ENCODE data around the gene SH3RF3.

- TF ChIP-seq, protein P1, sequence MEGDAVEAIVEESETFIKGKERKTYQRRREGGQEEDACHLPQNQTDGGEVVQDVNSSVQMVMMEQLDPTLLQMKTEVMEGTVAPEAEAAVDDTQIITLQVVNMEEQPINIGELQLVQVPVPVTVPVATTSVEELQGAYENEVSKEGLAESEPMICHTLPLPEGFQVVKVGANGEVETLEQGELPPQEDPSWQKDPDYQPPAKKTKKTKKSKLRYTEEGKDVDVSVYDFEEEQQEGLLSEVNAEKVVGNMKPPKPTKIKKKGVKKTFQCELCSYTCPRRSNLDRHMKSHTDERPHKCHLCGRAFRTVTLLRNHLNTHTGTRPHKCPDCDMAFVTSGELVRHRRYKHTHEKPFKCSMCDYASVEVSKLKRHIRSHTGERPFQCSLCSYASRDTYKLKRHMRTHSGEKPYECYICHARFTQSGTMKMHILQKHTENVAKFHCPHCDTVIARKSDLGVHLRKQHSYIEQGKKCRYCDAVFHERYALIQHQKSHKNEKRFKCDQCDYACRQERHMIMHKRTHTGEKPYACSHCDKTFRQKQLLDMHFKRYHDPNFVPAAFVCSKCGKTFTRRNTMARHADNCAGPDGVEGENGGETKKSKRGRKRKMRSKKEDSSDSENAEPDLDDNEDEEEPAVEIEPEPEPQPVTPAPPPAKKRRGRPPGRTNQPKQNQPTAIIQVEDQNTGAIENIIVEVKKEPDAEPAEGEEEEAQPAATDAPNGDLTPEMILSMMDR (IDR thresholded peaks at IDR 0.05; ENCODE audit: insufficient read depth, low read depth, low read length) = no peak
- no peak for TF ChIP-seq EZH2 (IDR thresholded peaks at IDR 0.05; ENCODE audit: insufficient read depth, low read length)
Measured at GRCh38 chr2:109086743-109087020, 42.3 kb upstream of the SH3RF3 start.
